Neural cell (in vitro differentiated cells): ENCODE results near the gene BUD31. TPM values are rescaled to one million over a fixed set of nuclear protein-coding genes. Genes with fewer than 3 reads are reported as not detected.

Experiments used
- H2AFZ ChIP-seq: fragments of 200-600, 300-800 bp; sonication (generic), shearing (Covaris generic); 2 replicates; pipeline ENCODE4 v1.6.0; 2014; ENCODE audit warnings: low read depth, mild to moderate bottlenecking, antibody characterized with exemption, low read length, moderate library complexity
- H3F3A ChIP-seq: fragments of 200-600 bp; shearing (Covaris generic); 2 replicates; pipeline ENCODE4 v1.6.1; 2016; ENCODE audit warnings: mild to moderate bottlenecking, moderate library complexity, mixed read lengths, antibody characterized with exemption, low read length; ENCODE audit not compliant: insufficient read depth, poor library complexity, severe bottlenecking
- H3K27ac ChIP-seq: fragments of 200-600, 300-800 bp; sonication (generic), shearing (Covaris generic); 2 replicates; pipeline ENCODE4 v1.5.1; 2014; ENCODE audit warnings: mild to moderate bottlenecking, low read length, moderate library complexity
- H3K27me3 ChIP-seq: fragments of 300-800, 200-600 bp; sonication (generic), shearing (Covaris generic); 2 replicates; pipeline ENCODE4 v1.6.0; 2014; ENCODE audit warnings: mild to moderate bottlenecking, low read depth, low read length, moderate library complexity; ENCODE audit not compliant: insufficient read depth
- H3K36me3 ChIP-seq: fragments of 300-800, 200-600 bp; sonication (generic), shearing (Covaris generic); 2 replicates; pipeline ENCODE4 v1.5.1; 2014; ENCODE audit warnings: mild to moderate bottlenecking, antibody characterized with exemption, low read length, moderate library complexity; ENCODE audit not compliant: insufficient read depth
- H3K4me2 ChIP-seq: fragments of 300-800, 200-600 bp; sonication (generic), shearing (Covaris generic); 2 replicates; pipeline ENCODE4 v1.6.0; 2014; ENCODE audit warnings: mild to moderate bottlenecking, low read length
- H3K4me3 ChIP-seq: fragments of 300-800, 200-600 bp; sonication (generic), shearing (Covaris generic); 2 replicates; pipeline ENCODE4 v1.5.1; 2014; ENCODE audit warnings: mild to moderate bottlenecking, low read length, moderate library complexity
- H3K79me2 ChIP-seq: fragments of 200-600 bp; shearing (Covaris generic); replicated peaks from 2 replicates; pipeline ENCODE4 v1.6.0; 2014; ENCODE audit warnings: mild to moderate bottlenecking, low read length, moderate library complexity; ENCODE audit not compliant: insufficient read depth
- H3K9ac ChIP-seq: fragments of 300-800, 200-600 bp; sonication (generic), shearing (Covaris generic); 2 replicates; pipeline ENCODE4 v1.6.1; 2016; ENCODE audit warnings: mild to moderate bottlenecking, low read length, mixed read lengths
- H3K9me2 ChIP-seq: fragments of 200-600 bp; shearing (Covaris generic); 2 replicates; pipeline ENCODE4 v1.6.1; 2016; ENCODE audit warnings: mild to moderate bottlenecking, low read length, mixed read lengths; ENCODE audit not compliant: insufficient read depth
- H3K9me3 ChIP-seq: fragments of 200-600, 300-800 bp; sonication (generic), shearing (Covaris generic); 2 replicates; pipeline ENCODE4 v1.6.1; 2016; ENCODE audit warnings: mild to moderate bottlenecking, mixed run types, low read length, moderate library complexity, mixed read lengths
- H4K20me1 ChIP-seq: fragments of 200-600 bp; shearing (Covaris generic); 2 replicates; pipeline ENCODE4 v1.6.1; 2016; ENCODE audit warnings: mild to moderate bottlenecking, mixed run types; ENCODE audit not compliant: insufficient read depth
- EP300 ChIP-seq: fragments of 450-650 bp; conservative IDR thresholded peaks from 2 replicates; pipeline ENCODE4 v1.6.1; 2014; ENCODE audit warnings: antibody characterized with exemption, mild to moderate bottlenecking, moderate library complexity; ENCODE audit not compliant: poor library complexity, severe bottlenecking
- EZH2 ChIP-seq: fragments of 200-600, 300-800 bp; shearing (Covaris generic), sonication (generic); IDR thresholded peaks from 2 replicates; pipeline ENCODE4 v1.6.1; 2014; ENCODE audit warnings: antibody characterized with exemption, low read length, borderline replicate concordance, mild to moderate bottlenecking; ENCODE audit not compliant: insufficient read depth, poor library complexity, severe bottlenecking
- MXI1 ChIP-seq: fragments of 450-650 bp; conservative IDR thresholded peaks from 2 replicates; pipeline ENCODE4 v1.6.1; 2014; ENCODE audit warnings: antibody characterized with exemption, mild to moderate bottlenecking; ENCODE audit not compliant: poor library complexity, severe bottlenecking
- POLR2AphosphoS5 ChIP-seq: IDR thresholded peaks from 2 replicates; pipeline ENCODE4 v1.6.1; 2012
- RAD21 ChIP-seq: fragments of 450-650 bp; conservative IDR thresholded peaks from 2 replicates; pipeline ENCODE4 v1.6.1; 2014; ENCODE audit warnings: antibody characterized with exemption, mild to moderate bottlenecking, moderate library complexity
- SMC3 ChIP-seq: fragments of 450-650 bp; conservative IDR thresholded peaks from 2 replicates; pipeline ENCODE4 v1.6.1; 2014; ENCODE audit warnings: antibody characterized with exemption, mild to moderate bottlenecking, moderate library complexity; ENCODE audit not compliant: poor library complexity
- TAF1 ChIP-seq: IDR thresholded peaks from 2 replicates; pipeline ENCODE4 v1.6.1; 2012; ENCODE audit warnings: low read depth
- polyA plus RNA-seq: library from polyadenylated mRNA; depleted of rRNA; stranded (reverse); fragments of >200 nt; gene quantifications from 2 replicates; pipeline ENCODE4 v1.2.3, GENCODE V29; 2014
- TF ChIP-seq, protein P1 (sequence below): IDR thresholded peaks from 2 replicates; pipeline ENCODE4 v1.6.1; 2012; ENCODE audit warnings: borderline replicate concordance
- TF ChIP-seq, protein P2 (sequence below): fragments of 450-650 bp; IDR thresholded peaks from 2 replicates; pipeline ENCODE4 v1.5.1; 2014; ENCODE audit warnings: antibody characterized with exemption, mild to moderate bottlenecking, moderate library complexity; ENCODE audit not compliant: poor library complexity, severe bottlenecking

BUD31 gene
- polyA plus RNA-seq, 1 donor from 2014 or later, result 251 TPM

DNA sequence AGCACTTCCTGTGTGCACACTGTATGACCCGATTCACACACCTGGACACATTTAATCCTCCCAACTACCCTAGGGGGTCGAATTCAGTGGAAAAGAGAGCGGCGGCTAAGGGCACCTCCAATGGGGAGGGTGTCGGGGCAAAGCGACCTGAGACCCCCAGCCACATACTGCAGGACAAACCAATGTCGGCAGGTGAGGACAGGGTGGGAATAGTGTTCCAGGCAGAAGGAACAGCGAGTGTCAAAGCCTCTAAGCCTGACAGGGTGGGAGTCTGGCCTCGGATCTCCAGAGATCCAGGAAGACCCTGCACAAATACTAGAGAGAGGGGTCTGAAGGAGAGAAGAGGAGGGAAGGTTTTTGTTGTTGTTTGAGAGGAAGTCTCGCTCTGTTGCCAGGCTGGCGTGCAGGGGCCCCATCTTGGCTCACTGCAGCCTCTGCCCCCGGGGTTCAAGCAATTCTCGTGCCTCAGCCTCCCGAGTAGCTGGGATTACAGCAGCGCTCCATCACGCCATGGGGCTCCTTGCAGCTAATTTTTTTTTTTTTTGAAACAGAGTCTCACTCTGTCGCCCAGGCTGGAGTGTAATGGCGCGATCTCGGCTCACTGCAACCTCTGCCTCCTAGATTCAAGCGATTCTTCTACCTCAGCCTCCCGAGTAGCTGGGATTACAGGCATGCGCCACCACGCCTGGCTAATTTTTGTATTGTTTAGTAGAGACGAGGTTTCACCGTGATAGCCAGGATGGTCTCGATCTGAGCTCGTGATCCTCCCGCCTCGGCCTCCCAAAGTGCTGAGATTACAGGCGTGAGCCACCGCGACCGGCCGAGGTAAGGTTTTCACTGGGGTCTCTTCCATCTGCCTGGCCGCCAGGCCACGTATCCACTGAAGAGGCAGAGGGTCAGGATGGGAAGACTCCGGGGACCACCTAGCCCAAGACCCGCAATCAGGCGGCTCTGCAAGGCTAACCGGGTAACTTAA, 35.4 kb upstream of the BUD31 start:
- no peaks in the 10 kb centered on the region for H3K36me3 ChIP-seq
- H3K4me3 ChIP-seq, result no peak overlapping the region
- H3K4me2 ChIP-seq, result no peak overlapping the region
- TF ChIP-seq, protein P1, sequence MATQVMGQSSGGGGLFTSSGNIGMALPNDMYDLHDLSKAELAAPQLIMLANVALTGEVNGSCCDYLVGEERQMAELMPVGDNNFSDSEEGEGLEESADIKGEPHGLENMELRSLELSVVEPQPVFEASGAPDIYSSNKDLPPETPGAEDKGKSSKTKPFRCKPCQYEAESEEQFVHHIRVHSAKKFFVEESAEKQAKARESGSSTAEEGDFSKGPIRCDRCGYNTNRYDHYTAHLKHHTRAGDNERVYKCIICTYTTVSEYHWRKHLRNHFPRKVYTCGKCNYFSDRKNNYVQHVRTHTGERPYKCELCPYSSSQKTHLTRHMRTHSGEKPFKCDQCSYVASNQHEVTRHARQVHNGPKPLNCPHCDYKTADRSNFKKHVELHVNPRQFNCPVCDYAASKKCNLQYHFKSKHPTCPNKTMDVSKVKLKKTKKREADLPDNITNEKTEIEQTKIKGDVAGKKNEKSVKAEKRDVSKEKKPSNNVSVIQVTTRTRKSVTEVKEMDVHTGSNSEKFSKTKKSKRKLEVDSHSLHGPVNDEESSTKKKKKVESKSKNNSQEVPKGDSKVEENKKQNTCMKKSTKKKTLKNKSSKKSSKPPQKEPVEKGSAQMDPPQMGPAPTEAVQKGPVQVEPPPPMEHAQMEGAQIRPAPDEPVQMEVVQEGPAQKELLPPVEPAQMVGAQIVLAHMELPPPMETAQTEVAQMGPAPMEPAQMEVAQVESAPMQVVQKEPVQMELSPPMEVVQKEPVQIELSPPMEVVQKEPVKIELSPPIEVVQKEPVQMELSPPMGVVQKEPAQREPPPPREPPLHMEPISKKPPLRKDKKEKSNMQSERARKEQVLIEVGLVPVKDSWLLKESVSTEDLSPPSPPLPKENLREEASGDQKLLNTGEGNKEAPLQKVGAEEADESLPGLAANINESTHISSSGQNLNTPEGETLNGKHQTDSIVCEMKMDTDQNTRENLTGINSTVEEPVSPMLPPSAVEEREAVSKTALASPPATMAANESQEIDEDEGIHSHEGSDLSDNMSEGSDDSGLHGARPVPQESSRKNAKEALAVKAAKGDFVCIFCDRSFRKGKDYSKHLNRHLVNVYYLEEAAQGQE, result no peak
- TF ChIP-seq, protein P2, sequence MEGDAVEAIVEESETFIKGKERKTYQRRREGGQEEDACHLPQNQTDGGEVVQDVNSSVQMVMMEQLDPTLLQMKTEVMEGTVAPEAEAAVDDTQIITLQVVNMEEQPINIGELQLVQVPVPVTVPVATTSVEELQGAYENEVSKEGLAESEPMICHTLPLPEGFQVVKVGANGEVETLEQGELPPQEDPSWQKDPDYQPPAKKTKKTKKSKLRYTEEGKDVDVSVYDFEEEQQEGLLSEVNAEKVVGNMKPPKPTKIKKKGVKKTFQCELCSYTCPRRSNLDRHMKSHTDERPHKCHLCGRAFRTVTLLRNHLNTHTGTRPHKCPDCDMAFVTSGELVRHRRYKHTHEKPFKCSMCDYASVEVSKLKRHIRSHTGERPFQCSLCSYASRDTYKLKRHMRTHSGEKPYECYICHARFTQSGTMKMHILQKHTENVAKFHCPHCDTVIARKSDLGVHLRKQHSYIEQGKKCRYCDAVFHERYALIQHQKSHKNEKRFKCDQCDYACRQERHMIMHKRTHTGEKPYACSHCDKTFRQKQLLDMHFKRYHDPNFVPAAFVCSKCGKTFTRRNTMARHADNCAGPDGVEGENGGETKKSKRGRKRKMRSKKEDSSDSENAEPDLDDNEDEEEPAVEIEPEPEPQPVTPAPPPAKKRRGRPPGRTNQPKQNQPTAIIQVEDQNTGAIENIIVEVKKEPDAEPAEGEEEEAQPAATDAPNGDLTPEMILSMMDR, result no peak
- TF ChIP-seq POLR2AphosphoS5, result no peak
- no peak for TF ChIP-seq EZH2
- TF ChIP-seq TAF1, result no peak
- no peak for TF ChIP-seq RAD21
- no peak for TF ChIP-seq MXI1
- TF ChIP-seq SMC3, result no peak
- TF ChIP-seq EP300, result no peak
- H3K79me2 ChIP-seq, result no peaks in the 10 kb centered on the region
- H3F3A ChIP-seq, result no peaks in the 10 kb centered on the region
- no peaks in the 10 kb centered on the region for H3K9me2 ChIP-seq
- no peaks in the 10 kb centered on the region for H3K9me3 ChIP-seq
- H2AFZ ChIP-seq, result no peak overlapping the region
- H3K27ac ChIP-seq, result no peak overlapping the region
- no peaks in the 10 kb centered on the region for H4K20me1 ChIP-seq
- H3K27me3 ChIP-seq, result peaks cover 10% of the 10 kb centered on the region
- H3K9ac ChIP-seq, result no peak overlapping the region

DNA sequence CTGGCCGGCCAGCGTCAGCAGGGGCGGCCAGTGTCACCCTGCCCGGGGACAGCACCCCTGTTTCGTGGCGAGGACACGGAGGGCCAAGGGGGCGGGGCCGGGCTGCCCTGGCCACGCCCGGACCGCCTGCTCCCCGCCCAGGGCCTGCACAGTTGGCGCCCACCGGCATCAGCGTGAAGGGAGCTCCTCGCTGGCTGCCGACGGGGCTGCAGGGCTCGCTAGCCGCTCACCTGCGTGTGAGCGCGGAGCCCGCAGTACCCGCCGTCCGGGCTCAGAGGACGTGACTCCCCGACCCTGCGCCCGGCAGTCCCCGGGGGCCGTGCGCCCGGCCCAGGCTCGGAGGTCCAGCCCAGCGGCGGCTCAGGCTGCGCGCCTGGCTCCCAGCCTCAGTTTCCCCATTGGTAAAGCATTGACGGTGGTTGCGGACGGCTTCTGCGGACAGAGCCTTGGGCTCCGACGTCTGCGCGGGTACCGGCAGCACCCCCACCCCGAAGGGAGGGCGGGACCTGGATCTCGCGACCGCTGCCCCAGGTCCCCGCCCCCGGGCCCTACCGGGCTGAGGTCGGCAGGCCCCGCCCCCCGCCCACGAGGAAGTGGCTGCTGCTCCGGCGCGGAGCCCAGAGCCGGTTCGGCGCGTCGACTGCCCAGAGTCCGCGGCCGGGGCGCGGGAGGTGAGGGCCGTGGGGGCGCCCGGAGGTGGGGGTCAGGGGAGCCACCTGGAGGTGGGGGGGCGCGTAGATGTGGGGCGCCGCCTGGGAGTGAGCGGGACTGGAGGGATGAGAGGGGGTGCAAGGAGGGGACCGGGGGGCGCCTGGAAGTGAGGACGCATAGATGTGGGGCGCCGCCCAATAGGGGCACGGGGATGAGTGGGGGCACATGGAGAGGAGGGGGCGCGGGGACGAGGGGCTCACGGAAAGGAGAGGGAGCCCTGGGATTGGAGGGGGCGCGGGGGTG, 34.4 kb upstream of the BUD31 start, which contains the start of gene ARPC1B:
Gene ARPC1B (plus strand): TSS at position 620 of the 954 bp plus-strand sequence. CDS start 10,985 bp downstream, outside the sequence.
- H4K20me1 ChIP-seq, result no peaks in the 10 kb centered on the region
- H3K4me2 ChIP-seq, result no peak within 1 kb of the TSS
- peaks cover 10% of the 10 kb centered on the region for H3K27me3 ChIP-seq
- H3F3A ChIP-seq, result no peaks in the 10 kb centered on the region
- H3K79me2 ChIP-seq, result no peaks in the 10 kb centered on the region
- no peaks in the 10 kb centered on the region for H3K36me3 ChIP-seq
- no peaks in the 10 kb centered on the region for H3K9me3 ChIP-seq
- no peak for TF ChIP-seq EP300
- TF ChIP-seq RAD21, result no peak
- TF ChIP-seq, protein P1, result no peak
- no peak for TF ChIP-seq EZH2
- no peak for TF ChIP-seq MXI1
- TF ChIP-seq POLR2AphosphoS5, result no peak
- TF ChIP-seq TAF1, result no peak
- TF ChIP-seq, protein P2, result no peak
- no peak for TF ChIP-seq SMC3
- H3K4me3 ChIP-seq, result peak within 1 kb of the TSS; percentile 67
- H2AFZ ChIP-seq, result no peak within 1 kb of the TSS
- H3K9me2 ChIP-seq, result no peaks in the 10 kb centered on the region
- H3K27ac ChIP-seq, result no peak within 1 kb of the TSS
- peak within 1 kb of the TSS; percentile 52 for H3K9ac ChIP-seq
